Adrenal gland (tissue), 12 donors: ENCODE results near the gene SLC25A21. TPM values are rescaled to one million over a fixed set of nuclear protein-coding genes. Genes with fewer than 3 reads are reported as not detected.

Experiments used
- DNase-seq, 7 donors: peaks; one replicate each; pipeline ENCODE4 v3.0.0-alpha.2; 2019 to 2020
- H3K27ac ChIP-seq, 5 donors: fragments of 200-600 bp; sonication (generic) in 4 of 5; 1 replicate in 3 of 5; 2 replicates in 2 of 5; pipeline versions ENCODE4 v1.5.1 to v1.8.0; 2016 to 2020; ENCODE audit warnings: mild to moderate bottlenecking in 1 of 5
- H3K27me3 ChIP-seq: fragments of 200-600 bp; 2 replicates; pipeline ENCODE4 v1.8.0; 2021
- H3K36me3 ChIP-seq, 2 donors: fragments of 200-600 bp; replicated peaks in 1 of 2; 1 replicate in 1 of 2; 2 replicates in 1 of 2; pipeline versions ENCODE4 v1.5.1 to v1.8.0; 2018 to 2022
- H3K4me1 ChIP-seq, 2 donors: fragments of 200-600 bp; replicated peaks in 1 of 2; 1 replicate in 1 of 2; 2 replicates in 1 of 2; pipeline versions ENCODE4 v1.5.1 to v1.8.0; 2018 to 2021
- H3K4me3 ChIP-seq, 4 donors: fragments of 200-600 bp; sonication (generic) in 3 of 4; one replicate each; pipeline ENCODE4 v1.5.1; 2016 to 2018
- H3K9me3 ChIP-seq, 3 donors: fragments of 200-600 bp; sonication (generic) in 1 of 3; replicated peaks in 1 of 3; 1 replicate in 2 of 3; 2 replicates in 1 of 3; pipeline versions ENCODE4 v1.5.1 to v1.8.0; 2016 to 2021
- CTCF ChIP-seq, 6 experiments: fragments of 450-650 bp in 4 of 6; fragments of 200-600 bp in 2 of 6; sonication (generic) in 1 of 6; IDR thresholded peaks; 1 replicate in 5 of 6; 2 replicates in 1 of 6; pipeline versions ENCODE4 v1.5.1 to v1.8.0; 2016 to 2021; ENCODE audit warnings: antibody characterized with exemption in 6 of 6, mild to moderate bottlenecking in 2 of 6, moderate library complexity in 1 of 6
- POLR2A ChIP-seq, 2 donors: fragments of 450-650 bp; IDR thresholded peaks; one replicate each; pipeline ENCODE4 v1.6.1; 2017; ENCODE audit warnings: antibody characterized with exemption in 2 of 2, mild to moderate bottlenecking in 2 of 2, moderate library complexity in 1 of 2
- WGBS, 4 donors: extraction: QIAGEN DNeasy Blood & Tissue Kit in 2 of 4; methylation state at CpG; one replicate each; pipeline versions ENCODE4 v1.1.5 to v1.1.7; 2013 to 2017; 5-methylcytosine and 5-hydroxymethylcytosine counted together
- intact Hi-C, 2 donors: fragments of 100-400 bp; cut with DNase I; formaldehyde crosslinking; loops; one replicate each; pipeline versions ENCODE4 v1.14.1 to v1.15.0; 2022 to 2023
- polyA plus RNA-seq, 3 donors: library from polyadenylated mRNA; stranded (reverse); fragments of 200-250 nt in 2 of 3; fragments of 350-450 nt in 1 of 3; fragmentation: Illumina TruSeq in 1 of 3; extraction: RNeasy Lipid Tissue Mini Kit (QIAGEN cat#74804) in 1 of 3; gene quantifications; one replicate each; pipeline ENCODE4 v1.2.3, GENCODE V29; 2013 to 2014
- total RNA-seq, 9 donors: library from RNA; depleted of rRNA in 4 of 9; stranded (reverse); fragments of >200 nt in 4 of 9; fragments of 120-200 nt in 1 of 9; fragmentation: NEBNext Ultra II Directional in 1 of 9; extraction: Animal tissue kit (Norgen Biotek cat#: 25700) in 1 of 9; gene quantifications; one replicate each; pipeline versions ENCODE4 v1.1.0 to v1.2.4, GENCODE V29; 2013 to 2023
- donor health status: healthy with polysubstance abuse.
- donor health status: Bipolar disorder and iron deficiency.
- donor health status: DM: yes; HTN: yes; CAD: no.
- donor health status: DM: no; HTN: no; CAD: no.
- donor health status: DM: no; HTN: no; CAD: no.
- donor health status: DM: yes; HTN: yes; CAD: no.

Gene SLC25A21
- total and polyA plus RNA-seq, 12 donors, result 0.14 to 3.8 (median 0.56) TPM

DNA sequence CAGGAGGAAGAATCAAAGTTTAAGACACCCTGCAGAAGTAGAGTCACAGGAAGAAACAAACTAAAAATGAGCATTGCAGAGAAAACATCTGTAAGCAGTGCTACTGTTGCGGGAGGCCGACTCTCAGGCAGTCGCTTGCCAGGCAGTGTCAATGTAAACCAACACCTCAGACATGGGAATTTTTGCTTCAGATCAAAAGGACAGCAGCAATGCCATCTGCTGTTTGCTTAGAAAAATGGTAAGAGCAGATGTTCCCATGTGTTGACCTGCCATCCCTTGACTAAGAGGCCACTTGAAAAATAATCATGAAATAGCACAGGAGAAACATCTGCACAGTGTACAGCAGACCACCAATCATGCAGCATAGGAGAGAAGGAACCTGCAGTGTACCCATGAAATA lies 196.6 kb downstream of the SLC25A21 start:
- intact Hi-C loops, result no loop called here
- WGBS, 4 donors, result 78 to 89% (median 83%) methylated on average over 3 of the region's 3 CpGs

GRCh38 chr14:36974985-36975384 lies 197.4 kb downstream of the SLC25A21 start:
- no peak overlapping the region for H3K27ac ChIP-seq
- 78 to 84% (median 81%) methylated on average over 2 of the region's 2 CpGs for WGBS, 4 donors
- intact Hi-C loops, result no loop called here

More for the DNA sequence above, 196.6 kb downstream of the SLC25A21 start:
- H3K9me3 ChIP-seq, result no peaks in the 10 kb centered on the region
- no peak for TF ChIP-seq CTCF (IDR thresholded peaks at IDR 0.05)
- no peak for TF ChIP-seq POLR2A (IDR thresholded peaks at IDR 0.05)
- no peak overlapping the region for H3K4me3 ChIP-seq
- H3K27ac ChIP-seq, result no peak overlapping the region
- DNase-seq, result no peak
- no peaks in the 10 kb centered on the region for H3K36me3 ChIP-seq
- no peaks in the 10 kb centered on the region for H3K27me3 ChIP-seq
- H3K4me1 ChIP-seq, result no peaks in the 10 kb centered on the region

DNA sequence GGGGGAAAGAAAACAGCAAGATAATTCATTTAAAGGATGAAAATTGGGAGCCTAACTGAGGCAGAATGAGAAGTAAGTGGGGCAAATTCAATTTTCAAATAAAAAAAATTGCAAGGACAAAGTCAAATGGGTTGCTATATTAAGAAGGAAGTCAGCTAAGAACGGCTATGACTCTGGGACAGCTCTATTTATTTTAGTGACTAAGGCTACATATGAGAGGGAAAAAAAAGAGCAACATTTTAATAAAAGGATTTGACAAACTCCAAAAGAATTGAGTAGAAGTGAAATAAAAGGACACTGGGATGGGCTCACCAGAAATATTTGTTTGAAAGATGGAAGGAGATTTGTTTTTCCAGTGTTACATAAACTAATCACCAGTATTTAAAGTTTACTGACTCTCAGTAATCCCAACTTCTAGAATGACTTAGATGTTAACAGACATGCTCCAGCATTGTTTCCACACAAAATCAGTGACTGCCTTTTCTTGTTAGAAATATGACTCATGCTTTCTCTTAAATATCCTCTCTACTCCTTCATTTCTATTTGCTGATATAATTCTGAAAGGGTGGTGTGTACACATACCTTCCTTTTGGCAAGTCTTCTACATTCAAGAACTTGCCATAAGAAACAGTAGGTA lies 198.5 kb downstream of the SLC25A21 start:
- Histone ChIP-seq H3K4me3 (no peak overlapping the region), H3K27me3 (no peaks in the 10 kb centered on the region), H3K4me1 (no peaks in the 10 kb centered on the region), H3K9me3 (no peaks in the 10 kb centered on the region), H3K27ac (no peak overlapping the region), H3K36me3 (no peaks in the 10 kb centered on the region)
- TF ChIP-seq POLR2A (IDR thresholded peaks at IDR 0.05) (no peak), CTCF (IDR thresholded peaks at IDR 0.05) (no peak)
- no peak for DNase-seq
- WGBS, 4 donors, result 14 to 31% (median 24%) methylated on average over 1 of the region's 1 CpG
- intact Hi-C loops, result no loop called here

More at GRCh38 chr14:36974985-36975384, 197.4 kb downstream of the SLC25A21 start:
- no peaks in the 10 kb centered on the region for H3K36me3 ChIP-seq
- no peak for TF ChIP-seq POLR2A (IDR thresholded peaks at IDR 0.05)
- TF ChIP-seq CTCF (IDR thresholded peaks at IDR 0.05), result no peak
- DNase-seq, result no peak
- H3K4me3 ChIP-seq, result no peak overlapping the region
- H3K4me1 ChIP-seq, result no peaks in the 10 kb centered on the region
- no peaks in the 10 kb centered on the region for H3K27me3 ChIP-seq
- no peaks in the 10 kb centered on the region for H3K9me3 ChIP-seq

GRCh38 chr14:36971263-36971855 lies 201.0 kb downstream of the SLC25A21 start:
- 93 to 95% (median 94%) methylated on average over 9 of the region's 9 CpGs for WGBS, 4 donors

More at GRCh38 chr14:36971263-36971855, 201.0 kb downstream of the SLC25A21 start:
- H3K36me3 ChIP-seq, result no peaks in the 10 kb centered on the region
- H3K9me3 ChIP-seq, result no peaks in the 10 kb centered on the region
- TF ChIP-seq CTCF (IDR thresholded peaks at IDR 0.05), result no peak
- no peak for TF ChIP-seq POLR2A (IDR thresholded peaks at IDR 0.05)
- intact Hi-C loops, result no loop called here
- H3K27ac ChIP-seq, result no peak overlapping the region
- H3K4me1 ChIP-seq, result no peaks in the 10 kb centered on the region
- no peak for DNase-seq
- no peaks in the 10 kb centered on the region for H3K27me3 ChIP-seq
- H3K4me3 ChIP-seq, result no peak overlapping the region
